Testis (tissue), 3 donors: ENCODE measurements around the gene PTCSC3. TPM values are rescaled to one million over a fixed set of nuclear protein-coding genes. Genes with fewer than 3 reads are reported as not detected.

Experiments used
- DNase-seq: peaks from one replicate; pipeline ENCODE4 v3.0.0-alpha.2; 2019
- H3K27ac ChIP-seq, 2 donors: fragments of 200-600 bp; sonication (generic); one replicate each; pipeline ENCODE4 v1.5.1; 2019
- H3K27me3 ChIP-seq: fragments of 200-600 bp; sonication (generic); one replicate; pipeline ENCODE4 v1.5.1; 2019
- H3K36me3 ChIP-seq: fragments of 200-600 bp; sonication (generic); one replicate; pipeline ENCODE4 v1.5.1; 2017; ENCODE audit warnings: low read depth; ENCODE audit errors: missing control alignments
- H3K4me1 ChIP-seq: fragments of 200-600 bp; sonication (generic); one replicate; pipeline ENCODE4 v1.5.1; 2019
- H3K4me3 ChIP-seq, 2 donors: fragments of 200-600 bp; sonication (generic); one replicate each; pipeline ENCODE4 v1.5.1; 2017 to 2019
- H3K9me3 ChIP-seq: fragments of 200-600 bp; sonication (generic); one replicate; pipeline ENCODE4 v1.5.1; 2017
- POLR2A ChIP-seq: fragments of 450-650 bp; IDR thresholded peaks from one replicate; pipeline ENCODE4 v1.6.1; 2017; ENCODE audit warnings: antibody characterized with exemption, mild to moderate bottlenecking, moderate library complexity
- WGBS, 2 donors: methylation state at CpG; one replicate each; pipeline ENCODE4 v1.1.5; 2018; 5-methylcytosine and 5-hydroxymethylcytosine counted together
- intact Hi-C: fragments of 100-400 bp; cut with DNase I; formaldehyde crosslinking; loops from one replicate; pipeline ENCODE4 v1.15.1; 2023; ENCODE audit warnings: low total_unique reads
- polyA plus RNA-seq: library from polyadenylated mRNA; stranded (reverse); fragments of 350-450 nt; fragmentation: Illumina TruSeq; extraction: RNeasy Lipid Tissue Mini Kit (QIAGEN cat#74804); gene quantifications from one replicate; pipeline ENCODE4 v1.2.3, GENCODE V29; 2014; ENCODE audit warnings: low read depth, low replicate concordance; ENCODE audit not compliant: insufficient read depth
- total RNA-seq, 2 donors: library from RNA; depleted of rRNA; stranded (reverse); fragments of >200 nt; gene quantifications; one replicate each; pipeline ENCODE4 v1.2.3, GENCODE V29; 2016
- TF ChIP-seq, protein P1 (sequence below), 3 experiments: fragments of 450-650 bp in 2 of 3; fragments of 200-600 bp in 1 of 3; sonication (generic) in 1 of 3; IDR thresholded peaks; one replicate each; pipeline ENCODE4 v1.5.1; 2016 to 2019; ENCODE audit warnings: antibody characterized with exemption in 3 of 3, mild to moderate bottlenecking in 2 of 3, moderate library complexity in 1 of 3

PTCSC3 gene
- total and polyA plus RNA-seq, 3 donors from 2014 or later = not detected

DNA sequence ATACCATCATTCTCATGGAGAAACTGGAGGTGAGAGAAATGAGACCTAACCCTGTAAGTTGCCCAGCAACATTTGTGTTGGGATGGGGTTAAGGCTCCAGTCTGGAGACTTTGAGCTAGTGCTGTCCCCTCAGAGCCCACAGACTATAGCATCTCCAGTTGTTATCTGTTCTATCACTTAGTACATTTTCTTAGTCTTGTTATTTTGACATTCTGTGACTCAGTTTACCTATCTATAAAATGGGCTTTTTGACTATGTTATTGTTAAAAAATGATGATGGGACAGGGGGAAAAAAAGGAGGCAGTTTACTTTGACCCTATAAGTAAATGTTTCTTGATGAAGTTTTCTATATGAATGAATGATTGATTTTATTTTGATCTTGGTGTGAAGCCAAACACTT lies 45.8 kb upstream of the PTCSC3 start:
- H3K9me3 ChIP-seq = no peaks in the 10 kb centered on the region
- no peaks in the 10 kb centered on the region for H3K4me1 ChIP-seq
- TF ChIP-seq, protein P1, sequence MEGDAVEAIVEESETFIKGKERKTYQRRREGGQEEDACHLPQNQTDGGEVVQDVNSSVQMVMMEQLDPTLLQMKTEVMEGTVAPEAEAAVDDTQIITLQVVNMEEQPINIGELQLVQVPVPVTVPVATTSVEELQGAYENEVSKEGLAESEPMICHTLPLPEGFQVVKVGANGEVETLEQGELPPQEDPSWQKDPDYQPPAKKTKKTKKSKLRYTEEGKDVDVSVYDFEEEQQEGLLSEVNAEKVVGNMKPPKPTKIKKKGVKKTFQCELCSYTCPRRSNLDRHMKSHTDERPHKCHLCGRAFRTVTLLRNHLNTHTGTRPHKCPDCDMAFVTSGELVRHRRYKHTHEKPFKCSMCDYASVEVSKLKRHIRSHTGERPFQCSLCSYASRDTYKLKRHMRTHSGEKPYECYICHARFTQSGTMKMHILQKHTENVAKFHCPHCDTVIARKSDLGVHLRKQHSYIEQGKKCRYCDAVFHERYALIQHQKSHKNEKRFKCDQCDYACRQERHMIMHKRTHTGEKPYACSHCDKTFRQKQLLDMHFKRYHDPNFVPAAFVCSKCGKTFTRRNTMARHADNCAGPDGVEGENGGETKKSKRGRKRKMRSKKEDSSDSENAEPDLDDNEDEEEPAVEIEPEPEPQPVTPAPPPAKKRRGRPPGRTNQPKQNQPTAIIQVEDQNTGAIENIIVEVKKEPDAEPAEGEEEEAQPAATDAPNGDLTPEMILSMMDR (IDR thresholded peaks at IDR 0.05) = no peak
- TF ChIP-seq POLR2A = no peak
- H3K4me3 ChIP-seq = no peak overlapping the region
- no peaks in the 10 kb centered on the region for H3K36me3 ChIP-seq
- no peak overlapping the region for H3K27ac ChIP-seq
- intact Hi-C loops = no loop called here
- no peaks in the 10 kb centered on the region for H3K27me3 ChIP-seq
- no peak for DNase-seq

DNA sequence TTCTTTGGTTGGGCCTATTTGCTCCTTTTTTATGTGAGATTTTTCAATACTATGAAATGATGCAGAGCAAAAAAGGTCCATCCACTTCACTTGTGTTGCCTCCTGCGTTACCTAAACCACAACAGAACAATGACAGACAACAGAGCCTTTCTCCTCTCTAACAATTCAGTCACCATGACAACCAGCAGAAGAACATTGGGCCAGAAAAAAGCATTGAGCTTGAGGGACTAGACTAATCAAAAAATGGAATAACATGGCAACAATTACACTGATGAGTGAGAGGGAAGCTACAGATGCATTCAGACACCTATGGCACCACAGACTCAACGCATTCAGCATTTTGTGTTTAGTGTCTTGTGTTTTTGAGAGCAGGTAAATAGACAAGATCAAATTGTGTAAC lies 44.6 kb upstream of the PTCSC3 start:
- H3K4me3 ChIP-seq = no peak overlapping the region
- H3K27ac ChIP-seq = no peak overlapping the region
- intact Hi-C loops = no loop called here
- no peaks in the 10 kb centered on the region for H3K36me3 ChIP-seq
- H3K9me3 ChIP-seq = no peaks in the 10 kb centered on the region
- no peaks in the 10 kb centered on the region for H3K27me3 ChIP-seq
- WGBS, 2 donors = 70 to 80% methylated on average over 2 of the region's 2 CpGs
- no peak for TF ChIP-seq POLR2A
- TF ChIP-seq, protein P1 (IDR thresholded peaks at IDR 0.05) = no peak
- DNase-seq = no peak
- H3K4me1 ChIP-seq = no peaks in the 10 kb centered on the region

DNA sequence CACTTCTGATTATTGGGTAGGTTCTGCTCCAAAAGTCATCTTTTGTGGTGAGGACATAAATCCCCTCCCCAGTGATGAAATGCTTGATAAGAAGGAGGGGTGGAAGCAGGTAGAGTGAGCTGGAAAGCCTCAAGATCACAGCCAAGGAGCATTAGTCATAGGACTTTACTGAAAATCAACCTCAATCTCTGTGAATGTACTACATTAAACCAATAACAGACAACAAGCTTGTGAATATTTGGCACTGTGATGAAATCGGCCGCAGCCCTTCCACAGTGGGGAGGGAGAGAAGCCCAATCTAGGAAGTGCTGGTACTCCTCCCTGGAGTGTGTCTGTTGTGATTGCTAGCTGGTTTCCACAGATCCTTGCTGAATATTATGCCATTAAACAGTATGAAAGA lies 41.2 kb upstream of the PTCSC3 start:
- Histone ChIP-seq H3K9me3 (no peaks in the 10 kb centered on the region), H3K27me3 (no peaks in the 10 kb centered on the region), H3K4me1 (no peaks in the 10 kb centered on the region), H3K27ac (no peak overlapping the region), H3K36me3 (no peaks in the 10 kb centered on the region), H3K4me3 (no peak overlapping the region)
- WGBS, 2 donors = 34 to 61% methylated on average over 2 of the region's 2 CpGs
- TF ChIP-seq, protein P1 (IDR thresholded peaks at IDR 0.05) = no peak
- TF ChIP-seq POLR2A = no peak
- intact Hi-C loops = no loop called here
- no peak for DNase-seq

DNA sequence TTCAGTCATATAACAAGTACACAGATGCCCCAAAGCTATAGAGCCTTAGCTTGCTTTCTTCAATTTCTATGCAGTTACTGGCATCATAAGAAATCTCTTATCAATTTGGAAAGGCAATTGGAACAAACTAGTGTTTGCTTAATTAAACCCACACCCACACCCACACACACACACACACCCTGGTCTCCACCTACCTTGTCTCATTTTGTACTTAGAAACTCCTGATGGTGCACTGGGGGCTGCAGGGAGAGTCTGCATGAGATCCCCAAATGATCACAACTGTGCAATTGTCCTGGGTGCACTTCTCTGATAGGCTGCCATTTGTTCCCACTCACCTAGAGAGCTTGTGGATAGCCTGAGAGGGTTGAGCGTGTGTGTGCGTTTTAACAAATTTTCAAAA lies 40.5 kb upstream of the PTCSC3 start:
- no peak for DNase-seq
- 92 to 98% methylated on average over 2 of the region's 2 CpGs for WGBS, 2 donors
- Histone ChIP-seq H3K9me3 (no peaks in the 10 kb centered on the region), H3K36me3 (no peaks in the 10 kb centered on the region), H3K4me3 (no peak overlapping the region), H3K4me1 (no peaks in the 10 kb centered on the region), H3K27ac (no peak overlapping the region), H3K27me3 (no peaks in the 10 kb centered on the region)
- intact Hi-C loops = no loop called here
- no peak for TF ChIP-seq POLR2A
- TF ChIP-seq, protein P1 (IDR thresholded peaks at IDR 0.05) = no peak

DNA sequence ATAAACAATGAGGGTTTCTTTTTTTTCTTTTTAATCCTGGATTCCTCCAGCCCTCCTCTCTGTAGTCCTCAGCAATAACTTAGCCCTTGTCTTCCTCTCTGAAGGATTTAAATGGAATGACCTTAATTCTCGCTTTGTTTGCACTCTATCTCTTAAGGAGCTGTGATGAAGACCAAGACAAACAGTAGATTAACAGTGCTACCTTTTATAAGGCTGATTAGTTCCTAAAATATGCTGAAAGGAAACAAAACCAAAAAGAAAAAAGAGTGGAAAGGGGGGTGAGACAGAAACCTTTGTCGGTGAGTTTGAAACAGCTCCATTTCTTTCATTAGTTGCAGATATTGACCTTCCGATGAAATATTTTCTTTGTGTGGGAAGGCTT lies 38.7 kb upstream of the PTCSC3 start:
- no peak for DNase-seq
- H3K27ac ChIP-seq = no peak overlapping the region
- no peaks in the 10 kb centered on the region for H3K27me3 ChIP-seq
- H3K36me3 ChIP-seq = no peaks in the 10 kb centered on the region
- H3K4me1 ChIP-seq = no peaks in the 10 kb centered on the region
- TF ChIP-seq, protein P1 (IDR thresholded peaks at IDR 0.05) = no peak
- no peak for TF ChIP-seq POLR2A
- 79 to 80% methylated on average over 3 of the region's 3 CpGs for WGBS, 2 donors
- no peak overlapping the region for H3K4me3 ChIP-seq
- H3K9me3 ChIP-seq = no peaks in the 10 kb centered on the region
- intact Hi-C loops = no loop called here
